ENCODE data around the gene BCL7C. TPM values are rescaled to one million over a fixed set of nuclear protein-coding genes. Genes with fewer than 3 reads are reported as not detected.

BCL7C gene
- polyA plus RNA-seq, 3 donors = 35.8 to 40.7 (median 39.3) TPM

Other genes starting within 250 kb of the BCL7C start
- gene PRR14, start 243.1 kb downstream of the BCL7C start, polyA plus RNA-seq (ENCODE audit: insufficient read length in 3 of 3) = 10 to 100 TPM; 36.9 to 44.5 (median 42.4) TPM
- 10 to 100 TPM; 40.1 to 47.7 (median 42.9) TPM for gene FBRS, start 235.6 kb downstream of the BCL7C start, polyA plus RNA-seq (ENCODE audit: insufficient read length in 3 of 3)
- 10 to 100 TPM; 27.6 to 31.4 (median 28.2) TPM for gene SRCAP, start 194.9 kb downstream of the BCL7C start, polyA plus RNA-seq (ENCODE audit: insufficient read length in 3 of 3)
- gene PHKG2, start 145.7 kb downstream of the BCL7C start, polyA plus RNA-seq (ENCODE audit: insufficient read length in 3 of 3) = 10 to 100 TPM; 21.6 to 23.6 (median 23.0) TPM
- gene CFAP119, start 132.0 kb downstream of the BCL7C start, polyA plus RNA-seq (ENCODE audit: insufficient read length in 3 of 3) = 1 to 10 TPM; 7.8 to 8.2 (median 7.9) TPM
- gene RNF40, start 131.8 kb downstream of the BCL7C start, polyA plus RNA-seq (ENCODE audit: insufficient read length in 3 of 3) = 100 to 1,000 TPM; 111 to 123 (median 113) TPM
- 10 to 100 TPM; 25.7 to 26.9 (median 26.8) TPM for gene ZNF629, start 106.9 kb downstream of the BCL7C start, polyA plus RNA-seq (ENCODE audit: insufficient read length in 3 of 3)
- 1 to 10 TPM; 6.7 to 7.4 (median 6.7) TPM for gene CTF1, start 2.5 kb upstream of the BCL7C start, polyA plus RNA-seq (ENCODE audit: insufficient read length in 3 of 3)
- gene FBXL19, start 29.5 kb upstream of the BCL7C start, polyA plus RNA-seq (ENCODE audit: insufficient read length in 3 of 3) = 10 to 100 TPM; 16.1 to 20.5 (median 18.0) TPM
- 10 to 100 TPM; 18.0 to 19.6 (median 19.2) TPM for gene ORAI3, start 55.0 kb upstream of the BCL7C start, polyA plus RNA-seq (ENCODE audit: insufficient read length in 3 of 3)
- gene SETD1A, start 63.7 kb upstream of the BCL7C start, polyA plus RNA-seq (ENCODE audit: insufficient read length in 3 of 3) = 10 to 100 TPM; 13.0 to 14.4 (median 13.2) TPM
- 1 to 10 TPM; 7.3 to 8.9 (median 8.3) TPM for gene HSD3B7, start 91.1 kb upstream of the BCL7C start, polyA plus RNA-seq (ENCODE audit: insufficient read length in 3 of 3)
- gene STX1B, start 116.6 kb upstream of the BCL7C start, polyA plus RNA-seq (ENCODE audit: insufficient read length in 3 of 3) = 1 to 10 TPM in 2 of 3 donors, under 1 TPM in 1; 0.89 to 1.3 (median 1.0) TPM
- gene STX4, start 139.5 kb upstream of the BCL7C start, polyA plus RNA-seq (ENCODE audit: insufficient read length in 3 of 3) = 10 to 100 TPM; 33.9 to 36.1 (median 34.4) TPM
- 1 to 10 TPM; 3.2 to 4.1 (median 3.7) TPM for gene ZNF668, start 180.2 kb upstream of the BCL7C start, polyA plus RNA-seq (ENCODE audit: insufficient read length in 3 of 3)
- 10 to 100 TPM; 10.8 to 11.9 (median 11.7) TPM for gene ZNF646, start 180.3 kb upstream of the BCL7C start, polyA plus RNA-seq (ENCODE audit: insufficient read length in 3 of 3)
- gene PRSS53, start 194.9 kb upstream of the BCL7C start, polyA plus RNA-seq (ENCODE audit: insufficient read length in 3 of 3) = under 1 TPM; 0.44 to 0.82 (median 0.60) TPM
- gene VKORC1, start 200.7 kb upstream of the BCL7C start, polyA plus RNA-seq (ENCODE audit: insufficient read length in 3 of 3) = 10 to 100 TPM; 65.6 to 75.1 (median 75.1) TPM
- gene BCKDK, start 214.3 kb upstream of the BCL7C start, polyA plus RNA-seq (ENCODE audit: insufficient read length in 3 of 3) = 10 to 100 TPM; 32.4 to 37.6 (median 35.1) TPM
- gene KAT8, start 223.6 kb upstream of the BCL7C start, polyA plus RNA-seq (ENCODE audit: insufficient read length in 3 of 3) = 10 to 100 TPM; 57.7 to 66.8 (median 58.0) TPM
- 10 to 100 TPM; 48.9 to 59.4 (median 52.4) TPM for gene PRSS8, start 241.7 kb upstream of the BCL7C start, polyA plus RNA-seq (ENCODE audit: insufficient read length in 3 of 3)

Data from right renal cortex interstitium (tissue), 3 donors.